Choroid plexus epithelial cell (primary cell): ENCODE data around the gene CPO.

ENCODE experiments used
- DNase-seq: peaks from one replicate; pipeline ENCODE4 v3.0.0-alpha.2; 2010; ENCODE audit warnings: low read depth
- H3K4me3 ChIP-seq: 2 replicates; pipeline ENCODE4 v1.5.1; 2011; ENCODE audit warnings: low read depth, mild to moderate bottlenecking, control low read depth, low read length, moderate library complexity
- TF ChIP-seq, protein P1 (sequence below): conservative IDR thresholded peaks from 2 replicates; pipeline ENCODE4 v1.5.1; 2011; ENCODE audit warnings: low read depth, mild to moderate bottlenecking, control low read depth, inconsistent platforms, low read length, moderate library complexity

The CPO gene

DNA sequence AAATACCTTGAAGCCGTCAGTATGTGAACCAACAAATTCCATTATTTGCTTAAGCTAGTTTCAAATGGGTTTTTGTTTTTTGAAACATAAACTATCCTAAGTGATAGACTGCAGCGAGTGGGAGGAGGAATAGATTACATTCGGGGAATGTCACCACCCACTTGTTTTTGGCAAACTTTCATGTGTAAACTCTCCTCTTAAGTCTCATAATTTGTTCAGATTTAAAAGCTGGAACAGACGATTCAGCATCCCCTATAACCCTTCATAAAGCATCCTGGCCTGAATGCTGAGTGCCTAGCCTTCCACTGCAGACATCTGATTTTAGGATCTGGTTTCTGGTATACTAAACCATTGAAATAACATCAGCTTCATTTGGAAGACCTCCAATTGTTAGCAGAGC is 51.0 kb downstream of the CPO start:
- peak; percentile 56 for DNase-seq
- TF ChIP-seq, protein P1, sequence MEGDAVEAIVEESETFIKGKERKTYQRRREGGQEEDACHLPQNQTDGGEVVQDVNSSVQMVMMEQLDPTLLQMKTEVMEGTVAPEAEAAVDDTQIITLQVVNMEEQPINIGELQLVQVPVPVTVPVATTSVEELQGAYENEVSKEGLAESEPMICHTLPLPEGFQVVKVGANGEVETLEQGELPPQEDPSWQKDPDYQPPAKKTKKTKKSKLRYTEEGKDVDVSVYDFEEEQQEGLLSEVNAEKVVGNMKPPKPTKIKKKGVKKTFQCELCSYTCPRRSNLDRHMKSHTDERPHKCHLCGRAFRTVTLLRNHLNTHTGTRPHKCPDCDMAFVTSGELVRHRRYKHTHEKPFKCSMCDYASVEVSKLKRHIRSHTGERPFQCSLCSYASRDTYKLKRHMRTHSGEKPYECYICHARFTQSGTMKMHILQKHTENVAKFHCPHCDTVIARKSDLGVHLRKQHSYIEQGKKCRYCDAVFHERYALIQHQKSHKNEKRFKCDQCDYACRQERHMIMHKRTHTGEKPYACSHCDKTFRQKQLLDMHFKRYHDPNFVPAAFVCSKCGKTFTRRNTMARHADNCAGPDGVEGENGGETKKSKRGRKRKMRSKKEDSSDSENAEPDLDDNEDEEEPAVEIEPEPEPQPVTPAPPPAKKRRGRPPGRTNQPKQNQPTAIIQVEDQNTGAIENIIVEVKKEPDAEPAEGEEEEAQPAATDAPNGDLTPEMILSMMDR: no peak
- no peak overlapping the region for H3K4me3 ChIP-seq

DNA sequence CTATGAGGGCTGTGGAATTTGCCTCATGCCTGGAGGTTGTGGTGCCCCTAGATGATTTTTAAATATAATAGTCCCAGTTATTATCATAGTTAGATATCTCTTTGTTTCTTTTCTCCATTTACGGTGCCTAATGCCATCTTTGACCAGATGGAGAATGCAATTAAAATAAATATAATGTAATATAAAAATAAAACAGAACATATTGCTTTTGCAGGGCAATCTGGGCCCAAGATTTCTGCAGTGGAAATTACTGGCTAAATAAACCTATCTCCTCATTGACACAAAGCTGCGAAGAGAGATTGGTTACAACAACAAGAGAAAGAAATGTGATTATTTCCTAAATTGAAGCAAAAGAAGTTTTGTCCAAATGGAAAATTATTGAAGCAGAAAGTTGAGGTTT is 51.8 kb downstream of the CPO start:
- H3K4me3 ChIP-seq: no peak overlapping the region
- no peak for DNase-seq
- TF ChIP-seq, protein P1: no peak

GRCh38 chr2:206993396-206993911 is 54.1 kb downstream of the CPO start:
- DNase-seq: peak; percentile 22
- H3K4me3 ChIP-seq: no peak overlapping the region
- TF ChIP-seq, protein P1: no peak

- TF ChIP-seq, protein P1: no peak
- peak; percentile 60 for DNase-seq
- no peak overlapping the region for H3K4me3 ChIP-seq
Measured at GRCh38 chr2:206993964-206994363, 54.6 kb downstream of the CPO start.

- TF ChIP-seq, protein P1: no peak
- DNase-seq: no peak
- H3K4me3 ChIP-seq: no peak overlapping the region
Measured at GRCh38 chr2:206996556-206997065, 57.3 kb downstream of the CPO start.

DNA sequence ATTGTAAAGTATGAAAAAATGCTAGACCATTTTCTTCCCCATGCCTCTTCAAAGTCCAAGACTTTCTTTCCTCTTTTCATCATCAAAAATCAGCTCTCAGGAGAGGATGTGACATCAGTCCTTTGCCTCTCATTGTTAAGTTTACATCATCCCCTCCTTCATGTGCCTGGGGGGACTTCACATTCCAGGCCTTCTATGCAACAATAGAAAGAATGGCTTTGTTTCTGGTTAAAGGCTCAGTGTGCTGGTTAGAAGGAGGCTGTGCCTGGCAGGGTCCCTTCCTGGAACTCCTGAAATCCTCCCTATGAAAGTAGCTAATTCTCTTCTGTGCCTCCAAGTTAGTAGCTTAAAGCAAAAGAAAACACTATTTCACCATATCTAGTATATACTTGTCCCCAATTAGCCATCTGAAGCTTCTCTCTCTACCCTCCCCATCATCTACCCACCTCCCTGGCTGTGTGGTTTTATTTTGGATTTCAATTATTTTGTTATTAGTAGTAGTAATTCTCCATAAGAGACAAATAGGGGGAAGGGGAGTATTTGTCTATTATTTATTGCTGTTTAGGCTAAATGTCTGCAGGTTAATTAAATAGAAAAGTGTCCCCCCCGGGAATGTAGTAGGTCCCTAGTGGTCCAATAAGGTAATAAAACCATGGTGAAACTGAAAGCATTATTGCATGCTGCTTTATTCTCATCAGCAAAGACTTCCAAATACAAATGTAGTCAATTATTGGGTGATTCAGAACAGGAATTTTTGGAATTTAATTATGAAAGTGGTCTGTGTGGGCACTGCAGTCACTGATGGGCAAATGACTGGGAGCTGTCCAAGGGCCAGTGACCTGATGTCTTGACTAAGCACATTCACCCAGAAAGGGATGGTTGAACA is 69.0 kb downstream of the CPO start:
- TF ChIP-seq, protein P1: peak; percentile 44
- no peak overlapping the region for H3K4me3 ChIP-seq
- DNase-seq: peak; percentile 23
